HEK293 (cell line): ENCODE measurements around the gene DPYD.

Experiments used
- CTCF ChIP-seq: fragments of 450-650 bp; formaldehyde crosslinking; IDR thresholded peaks from 2 replicates; pipeline ENCODE4 v1.5.1; 2016; ENCODE audit warnings: missing biosample characterization, missing genetic modification characterization
- GLI4 ChIP-seq: fragments of 450-650 bp; formaldehyde crosslinking; IDR thresholded peaks from 2 replicates; pipeline ENCODE4 v1.5.1; 2016; ENCODE audit warnings: missing biosample characterization, missing genetic modification characterization
- GLIS2 ChIP-seq: fragments of 450-650 bp; formaldehyde crosslinking; IDR thresholded peaks from 2 replicates; pipeline ENCODE4 v1.5.1; 2016; ENCODE audit warnings: missing biosample characterization, missing genetic modification characterization
- HOXA7 ChIP-seq: sonication (generic); formaldehyde crosslinking; IDR thresholded peaks from 2 replicates; pipeline ENCODE4 v1.8.1; 2022; ENCODE audit warnings: missing genetic modification reagents, borderline replicate concordance
- OSR2 ChIP-seq: fragments of 450-650 bp; formaldehyde crosslinking; IDR thresholded peaks from 2 replicates; pipeline ENCODE4 v1.5.1; 2016; ENCODE audit warnings: missing biosample characterization, missing genetic modification characterization
- PBX3 ChIP-seq: sonication (generic); formaldehyde crosslinking; IDR thresholded peaks from 2 replicates; pipeline ENCODE4 v1.8.1; 2022; ENCODE audit warnings: mild to moderate bottlenecking, moderate library complexity, missing genetic modification reagents
- PRDM10 ChIP-seq: fragments of 450-650 bp; formaldehyde crosslinking; IDR thresholded peaks from 2 replicates; pipeline ENCODE4 v1.5.1; 2016; ENCODE audit warnings: missing biosample characterization, missing genetic modification characterization
- REST ChIP-seq: fragments of 450-650 bp; formaldehyde crosslinking; IDR thresholded peaks from 2 replicates; pipeline ENCODE4 v1.5.1; 2016; ENCODE audit warnings: missing biosample characterization, missing genetic modification characterization
- YY1 ChIP-seq: fragments of 450-650 bp; formaldehyde crosslinking; IDR thresholded peaks from 2 replicates; pipeline ENCODE4 v1.5.1; 2018; ENCODE audit warnings: missing biosample characterization, missing genetic modification characterization
- ZBTB26 ChIP-seq: fragments of 450-650 bp; formaldehyde crosslinking; optimal IDR thresholded peaks from 2 replicates; pipeline ENCODE3; 2016; ENCODE audit warnings: missing biosample characterization, mild to moderate bottlenecking, missing genetic modification characterization
- ZNF274 ChIP-seq, 2 experiments: fragments of 200-500 bp in 1 of 2; fragments of 450-650 bp in 1 of 2; sonication (Bioruptor generic) in 1 of 2; formaldehyde crosslinking in 1 of 2; IDR thresholded peaks; 2 replicates each; pipeline versions ENCODE4 v1.5.1 to v1.6.1; 2014 to 2016; ENCODE audit warnings: borderline replicate concordance in 1 of 2, inconsistent platforms in 1 of 2, low read length in 1 of 2, missing biosample characterization in 1 of 2, missing genetic modification characterization in 1 of 2
- ZNF768 ChIP-seq: fragments of 450-650 bp; formaldehyde crosslinking; IDR thresholded peaks from 2 replicates; pipeline ENCODE4 v1.5.1; 2018; ENCODE audit warnings: missing biosample characterization, mild to moderate bottlenecking, missing genetic modification characterization
- ZSCAN18 ChIP-seq: fragments of 450-650 bp; formaldehyde crosslinking; IDR thresholded peaks from 2 replicates; pipeline ENCODE4 v1.5.1; 2016; ENCODE audit warnings: missing biosample characterization, missing genetic modification characterization

GRCh38 chr1:97090725-97091124 lies 830.1 kb downstream of the DPYD start:
- TF ChIP-seq ZNF274 (IDR thresholded peaks at IDR 0.05; ENCODE audit: low read length) (no peak), ZNF274 (tag by site-specific recombination; IDR thresholded peaks at IDR 0.05; ENCODE audit: borderline replicate concordance) (no peak), ZNF768 (tag by site-specific recombination) (no peak), REST (tag by site-specific recombination) (no peak), CTCF (tag by site-specific recombination) (no peak), ZSCAN18 (no peak), OSR2 (tag by site-specific recombination) (no peak), GLIS2 (no peak), PRDM10 (tag by site-specific recombination) (no peak), PBX3 (CRISPR knock-in tag) (no peak), YY1 (tag by site-specific recombination) (no peak), HOXA7 (CRISPR knock-in tag) (no peak), GLI4 (no peak), ZBTB26 (no peak)
